Measurements from ENCODE around the gene TNKS2. TPM values are rescaled to one million over a fixed set of nuclear protein-coding genes. Genes with fewer than 3 reads are reported as not detected.
A peak's percentile ranks its signal among the peaks of the same experiment; 100 is the strongest.

The TNKS2 gene
- total RNA-seq, 4 donors from 2014 or later: 26.2 to 40.3 (median 29.5) TPM

DNA sequence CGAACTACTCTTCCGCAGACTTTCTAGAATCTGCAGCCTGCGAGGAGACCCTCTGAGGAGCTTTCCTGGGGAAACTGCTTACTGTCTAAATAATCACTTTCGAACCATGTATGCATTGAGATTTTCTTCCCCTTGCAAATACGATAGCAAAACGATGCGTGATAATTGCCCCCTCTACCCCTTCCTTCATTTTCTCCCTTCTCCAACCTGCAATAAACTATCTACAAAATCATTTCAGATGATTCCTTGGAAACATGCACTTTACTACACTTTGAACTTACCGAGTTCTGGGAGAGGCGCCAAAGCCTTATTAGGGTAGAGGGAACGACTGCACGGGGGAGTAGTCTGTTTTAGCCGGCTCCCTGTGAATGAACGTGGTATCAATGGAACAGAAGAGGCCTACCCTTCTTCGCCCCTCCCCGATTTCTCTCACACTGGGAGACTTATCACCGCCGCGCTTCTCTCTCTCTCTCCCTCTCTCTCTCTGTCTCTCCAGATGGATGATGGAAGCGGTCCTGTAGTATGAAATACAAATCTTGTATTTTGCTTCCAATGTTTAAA is 111.0 kb downstream of the TNKS2 start, which contains the start of gene FGFBP3:
FGFBP3 (minus strand) TSS at position 370 of the 561 bp plus-strand sequence. CDS start 517 bp downstream, outside the sequence.
- Histone ChIP-seq H3K36me3 (no peaks in the 10 kb centered on the region), H3K27ac (peak within 1 kb of the TSS; percentile 44 to 60 (median 56)), H3K27me3 (no peaks in the 10 kb centered on the region), H3K4me1 (peaks cover 7 to 16% of the 10 kb centered on the region in 2 donors), H3K9me3 (no peaks in the 10 kb centered on the region), H3K4me3 (peak within 1 kb of the TSS; percentile 67 to 84 (median 72))
- TF ChIP-seq POLR2A (IDR thresholded peaks at IDR 0.05): no peak
- TF ChIP-seq, protein P1, sequence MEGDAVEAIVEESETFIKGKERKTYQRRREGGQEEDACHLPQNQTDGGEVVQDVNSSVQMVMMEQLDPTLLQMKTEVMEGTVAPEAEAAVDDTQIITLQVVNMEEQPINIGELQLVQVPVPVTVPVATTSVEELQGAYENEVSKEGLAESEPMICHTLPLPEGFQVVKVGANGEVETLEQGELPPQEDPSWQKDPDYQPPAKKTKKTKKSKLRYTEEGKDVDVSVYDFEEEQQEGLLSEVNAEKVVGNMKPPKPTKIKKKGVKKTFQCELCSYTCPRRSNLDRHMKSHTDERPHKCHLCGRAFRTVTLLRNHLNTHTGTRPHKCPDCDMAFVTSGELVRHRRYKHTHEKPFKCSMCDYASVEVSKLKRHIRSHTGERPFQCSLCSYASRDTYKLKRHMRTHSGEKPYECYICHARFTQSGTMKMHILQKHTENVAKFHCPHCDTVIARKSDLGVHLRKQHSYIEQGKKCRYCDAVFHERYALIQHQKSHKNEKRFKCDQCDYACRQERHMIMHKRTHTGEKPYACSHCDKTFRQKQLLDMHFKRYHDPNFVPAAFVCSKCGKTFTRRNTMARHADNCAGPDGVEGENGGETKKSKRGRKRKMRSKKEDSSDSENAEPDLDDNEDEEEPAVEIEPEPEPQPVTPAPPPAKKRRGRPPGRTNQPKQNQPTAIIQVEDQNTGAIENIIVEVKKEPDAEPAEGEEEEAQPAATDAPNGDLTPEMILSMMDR (IDR thresholded peaks at IDR 0.05 in 4 of 5, conservative IDR thresholded peaks at IDR 0.05 in 1 of 5): peak in 1 of 5 experiments; percentile 1
- intact Hi-C loops (cut with DNase I; ENCODE audit: low total_unique reads): loop anchor here (2.0 kb wide), 1 partner anchor 14 kb away; the partner anchor contains the start of gene BTAF1
- in situ Hi-C loops (cut with MboI; ENCODE audit: low sequenced_read_pairs in 4 of 4): no loop called here
- no peak for DNase-seq
- ATAC-seq: peak; percentile 11 to 17

DNA sequence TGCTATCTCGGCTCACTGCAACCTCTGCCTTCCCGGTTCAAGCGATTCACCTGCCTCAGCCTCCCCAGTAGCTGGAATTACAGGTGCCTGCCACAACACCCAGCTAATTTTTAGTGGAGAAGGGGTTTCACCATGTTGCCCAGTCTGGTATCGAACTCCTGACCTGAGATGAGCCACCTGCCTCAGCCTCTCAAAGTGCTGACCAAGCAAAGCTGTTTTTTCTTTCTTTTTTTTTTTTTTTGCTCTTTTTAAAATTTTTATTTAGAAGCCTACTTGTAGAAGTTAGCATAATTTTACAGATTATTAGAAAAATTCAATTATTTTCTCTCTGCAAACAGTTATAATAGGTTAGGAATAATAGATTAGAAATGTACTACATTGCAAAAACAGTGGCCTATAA is 112.2 kb downstream of the TNKS2 start:
- Histone ChIP-seq H3K4me3 (no peak overlapping the region), H3K36me3 (no peaks in the 10 kb centered on the region), H3K27me3 (no peaks in the 10 kb centered on the region), H3K27ac (no peak overlapping the region), H3K4me1 (peaks cover 7 to 16% of the 10 kb centered on the region in 2 donors), H3K9me3 (no peaks in the 10 kb centered on the region)
- TF ChIP-seq POLR2A (IDR thresholded peaks at IDR 0.05): no peak
- TF ChIP-seq, protein P1 (IDR thresholded peaks at IDR 0.05 in 4 of 5, conservative IDR thresholded peaks at IDR 0.05 in 1 of 5): no peak
- intact Hi-C loops (cut with DNase I; ENCODE audit: low total_unique reads) (loop anchor here (10.0 kb wide), 1 partner anchor 496 kb away; the partner anchor contains the start of gene HECTD2), in situ Hi-C loops (cut with MboI; ENCODE audit: low sequenced_read_pairs in 4 of 4) (no loop called here)
- DNase-seq (no peak), ATAC-seq (no peak)

Other genes starting within 250 kb of the TNKS2 start
- 10 to 100 TPM in 3 of 4 donors, 1 to 10 TPM in 1; 6.6 to 90.7 (median 65.5) TPM for gene PPP1R3C, start 165.4 kb upstream of the TNKS2 start, total RNA-seq
- 1 to 10 TPM in 1 of 4 donors, under 1 TPM in 2, not detected in 1; 0.33 to 2.0 (median 0.58) TPM for gene FGFBP3, start 111.1 kb downstream of the TNKS2 start, total RNA-seq
- 10 to 100 TPM; 10.5 to 23.7 (median 11.3) TPM for gene BTAF1, start 125.3 kb downstream of the TNKS2 start, total RNA-seq

All from gastrocnemius medialis (tissue), 4 donors.